Dedifferentiated amniotic fluid mesenchymal stem cell (primary cell): Measurements from ENCODE around the gene TNFRSF25.

ENCODE experiments used
- DNase-seq: peaks from one replicate; pipeline ENCODE4 v3.0.0-alpha.2; 2016; ENCODE audit errors: extremely low spot score

Gene TNFRSF25

GRCh38 chr1:6466023-6466422 lies at the start of gene TNFRSF25:
Gene TNFRSF25 (minus strand): TSS chr1:6466173. CDS start chr1:6466107, 66 bp downstream.
- no peak for DNase-seq

GRCh38 chr1:6515771-6516170 lies 49.8 kb upstream of the TNFRSF25 start:
- no peak for DNase-seq

GRCh38 chr1:6513320-6513801 lies 47.4 kb upstream of the TNFRSF25 start:
- DNase-seq, result no peak

- DNase-seq, result no peak
Observed at GRCh38 chr1:6512908-6513280, 46.9 kb upstream of the TNFRSF25 start.

GRCh38 chr1:6512245-6512907 lies 46.4 kb upstream of the TNFRSF25 start:
- DNase-seq, result no peak

- no peak for DNase-seq
Observed at GRCh38 chr1:6511561-6512244, 45.7 kb upstream of the TNFRSF25 start.

- DNase-seq, result no peak
Observed at GRCh38 chr1:6511056-6511455, 45.1 kb upstream of the TNFRSF25 start.

GRCh38 chr1:6510493-6510892 lies 44.5 kb upstream of the TNFRSF25 start:
- DNase-seq, result no peak

- DNase-seq, result no peak
Observed at GRCh38 chr1:6509919-6510291, 43.9 kb upstream of the TNFRSF25 start.

GRCh38 chr1:6509220-6509918 lies 43.4 kb upstream of the TNFRSF25 start:
- no peak for DNase-seq

GRCh38 chr1:6508816-6509189 lies 42.8 kb upstream of the TNFRSF25 start:
- DNase-seq, result no peak

GRCh38 chr1:6508154-6508815 lies 42.3 kb upstream of the TNFRSF25 start:
- DNase-seq, result no peak

GRCh38 chr1:6507461-6507911 lies 41.5 kb upstream of the TNFRSF25 start:
- DNase-seq, result no peak

GRCh38 chr1:6507037-6507428 lies 41.1 kb upstream of the TNFRSF25 start:
- DNase-seq, result no peak

- no peak for DNase-seq
Observed at GRCh38 chr1:6506210-6507036, 40.5 kb upstream of the TNFRSF25 start.

GRCh38 chr1:6505367-6506209 lies 39.6 kb upstream of the TNFRSF25 start:
- no peak for DNase-seq

GRCh38 chr1:6504887-6505286 lies 38.9 kb upstream of the TNFRSF25 start:
- no peak for DNase-seq

GRCh38 chr1:6503884-6504602 lies 38.1 kb upstream of the TNFRSF25 start:
- no peak for DNase-seq

- no peak for DNase-seq
Observed at GRCh38 chr1:6502000-6502891, 36.3 kb upstream of the TNFRSF25 start.
